SK-N-SH treated with all-trans-retinoic acid at 6 μM for 48 hours (cell line): ENCODE results near the gene SPDYE1.
"Not testable (repeated sequence)": the region's sequence is repeated elsewhere in the genome, so short reads cannot be mapped to it uniquely, and the experiment has no call there.

Experiments used
- BACH2 ChIP-seq: fragments of 250-450 bp; sonication (Bioruptor Pico); IDR thresholded peaks from 2 replicates; pipeline ENCODE4 v1.9.0; 2021; ENCODE audit warnings: mild to moderate bottlenecking, borderline replicate concordance
- CSDC2 ChIP-seq: fragments of 250-450 bp; sonication (Bioruptor Pico); IDR thresholded peaks from 2 replicates; pipeline ENCODE4 v1.5.0; 2020; ENCODE audit warnings: mild to moderate bottlenecking, moderate library complexity
- GLIS3 ChIP-seq: fragments of 250-450 bp; sonication (Bioruptor Pico); IDR thresholded peaks from 2 replicates; pipeline ENCODE4 v1.5.0; 2020; ENCODE audit warnings: mild to moderate bottlenecking, moderate library complexity
- ISL1 ChIP-seq: fragments of 250-450 bp; sonication (Bioruptor Pico); IDR thresholded peaks from 2 replicates; pipeline ENCODE4 v2.1.2; 2022; ENCODE audit warnings: mild to moderate bottlenecking, moderate library complexity
- OSR1 ChIP-seq: fragments of 250-450 bp; sonication (Bioruptor Pico); IDR thresholded peaks from 2 replicates; pipeline ENCODE4 v1.8.0; 2022; ENCODE audit warnings: moderate library complexity, mild to moderate bottlenecking, inconsistent platforms
- PATZ1 ChIP-seq: fragments of 250-450 bp; sonication (Bioruptor Pico); IDR thresholded peaks from 2 replicates; pipeline ENCODE4 v1.8.0; 2020; ENCODE audit warnings: mild to moderate bottlenecking, moderate library complexity, borderline replicate concordance
- RARB ChIP-seq: fragments of 250-450 bp; sonication (Bioruptor Pico); IDR thresholded peaks from 2 replicates; pipeline ENCODE4 v1.8.0; 2021; ENCODE audit warnings: mild to moderate bottlenecking, moderate library complexity
- SNAI2 ChIP-seq: fragments of 250-450 bp; sonication (Bioruptor Pico); IDR thresholded peaks from 2 replicates; pipeline ENCODE4 v1.5.0; 2020; ENCODE audit warnings: mild to moderate bottlenecking, moderate library complexity
- TOX ChIP-seq: fragments of 250-450 bp; sonication (Bioruptor Pico); IDR thresholded peaks from 2 replicates; pipeline ENCODE4 v1.8.0; 2021; ENCODE audit warnings: mild to moderate bottlenecking, moderate library complexity, borderline replicate concordance
- ZFP3 ChIP-seq: fragments of 250-450 bp; sonication (Bioruptor Pico); IDR thresholded peaks from 2 replicates; pipeline ENCODE4 v1.5.0; 2020; ENCODE audit warnings: mild to moderate bottlenecking, moderate library complexity
- ZFP30 ChIP-seq: fragments of 450-650 bp; formaldehyde crosslinking; IDR thresholded peaks from 2 replicates; pipeline ENCODE4 v1.5.0; 2022; ENCODE audit warnings: mild to moderate bottlenecking, moderate library complexity
- ZNF565 ChIP-seq: fragments of 450-650 bp; formaldehyde crosslinking; conservative IDR thresholded peaks from 2 replicates; pipeline ENCODE4 v1.5.0; 2020; ENCODE audit warnings: low read depth, mild to moderate bottlenecking, moderate library complexity
- ZNF70 ChIP-seq: fragments of 450-650 bp; formaldehyde crosslinking; IDR thresholded peaks from 2 replicates; pipeline ENCODE4 v1.5.0; 2020; ENCODE audit warnings: mild to moderate bottlenecking, moderate library complexity
- ZNF8 ChIP-seq: fragments of 450-650 bp; formaldehyde crosslinking; IDR thresholded peaks from 2 replicates; pipeline ENCODE4 v1.5.0; 2020; ENCODE audit warnings: mild to moderate bottlenecking, moderate library complexity

GRCh38 chr7:44032031-44032430 lies 34.3 kb downstream of the SPDYE1 start:
- TF ChIP-seq ZFP30 (CRISPR knock-in tag); OSR1 (CRISPR knock-in tag); PATZ1 (CRISPR knock-in tag); ZNF70; RARB (CRISPR knock-in tag); ZFP3 (CRISPR knock-in tag); GLIS3; CSDC2; SNAI2 (CRISPR knock-in tag); ZNF565 (CRISPR knock-in tag); ISL1; ZNF8 (CRISPR knock-in tag); BACH2 (CRISPR knock-in tag); TOX (CRISPR knock-in tag): not testable (repeated sequence)
